Bone marrow (tissue), 2 donors: ENCODE results near the gene CNTNAP2.

Experiments
- DNase-seq, 2 donors: peaks; one replicate each; lab custom pipeline; 2025; lab: John Stamatoyannopoulos, UW

The CNTNAP2 gene

GRCh38 chr7:148153616-148154284 lies 2037.1 kb downstream of the CNTNAP2 start:
- no peak for DNase-seq

GRCh38 chr7:148155000-148155399 lies 2038.4 kb downstream of the CNTNAP2 start:
- no peak for DNase-seq

GRCh38 chr7:148155826-148156225 lies 2039.2 kb downstream of the CNTNAP2 start:
- DNase-seq, result no peak

- DNase-seq, result no peak
Observed at GRCh38 chr7:148156233-148156632, 2039.6 kb downstream of the CNTNAP2 start.

GRCh38 chr7:148159331-148159730 lies 2042.7 kb downstream of the CNTNAP2 start:
- DNase-seq, result no peak

- DNase-seq, result no peak
Observed at GRCh38 chr7:148161776-148162175, 2045.2 kb downstream of the CNTNAP2 start.

GRCh38 chr7:148162808-148163207 lies 2046.2 kb downstream of the CNTNAP2 start:
- DNase-seq, result no peak

- DNase-seq, result no peak
Observed at GRCh38 chr7:148163246-148163645, 2046.6 kb downstream of the CNTNAP2 start.

GRCh38 chr7:148172920-148173319 lies 2056.3 kb downstream of the CNTNAP2 start:
- no peak for DNase-seq

GRCh38 chr7:148173369-148173768 lies 2056.8 kb downstream of the CNTNAP2 start:
- no peak for DNase-seq

- no peak for DNase-seq
Observed at GRCh38 chr7:148174376-148174775, 2057.8 kb downstream of the CNTNAP2 start.

GRCh38 chr7:148175512-148175911 lies 2058.9 kb downstream of the CNTNAP2 start:
- DNase-seq, result no peak

- no peak for DNase-seq
Observed at GRCh38 chr7:148177972-148178371, 2061.4 kb downstream of the CNTNAP2 start.

- no peak for DNase-seq
Observed at GRCh38 chr7:148180075-148180474, 2063.5 kb downstream of the CNTNAP2 start.

GRCh38 chr7:148182264-148182663 lies 2065.7 kb downstream of the CNTNAP2 start:
- no peak for DNase-seq

GRCh38 chr7:148185041-148185440 lies 2068.4 kb downstream of the CNTNAP2 start:
- no peak for DNase-seq

- DNase-seq, result no peak
Observed at GRCh38 chr7:148187471-148187870, 2070.9 kb downstream of the CNTNAP2 start.

- DNase-seq, result no peak
Observed at GRCh38 chr7:148191391-148192065, 2074.9 kb downstream of the CNTNAP2 start.

- DNase-seq, result no peak
Observed at GRCh38 chr7:148192491-148192890, 2075.9 kb downstream of the CNTNAP2 start.

GRCh38 chr7:148201992-148202391 lies 2085.4 kb downstream of the CNTNAP2 start:
- no peak for DNase-seq

GRCh38 chr7:148204639-148205304 lies 2088.2 kb downstream of the CNTNAP2 start:
- DNase-seq, result no peak

- DNase-seq, result no peak
Observed at GRCh38 chr7:148209643-148210190, 2093.1 kb downstream of the CNTNAP2 start.

GRCh38 chr7:148210804-148211325 lies 2094.3 kb downstream of the CNTNAP2 start:
- DNase-seq, result no peak
